ENCODE results near the gene ZSWIM3. TPM values are rescaled to one million over a fixed set of nuclear protein-coding genes. Genes with fewer than 3 reads are reported as not detected.

Gene ZSWIM3
- total and polyA plus RNA-seq, 4 experiments from 2014 or later, result 0.77 to 7.1 (median 4.6) TPM

GRCh38 chr20:45848969-45849582 is 8.3 kb upstream of the ZSWIM3 start:
- DNase-seq, result no peak
- peaks cover 2 to 22% (median 6%) of the 10 kb centered on the region in 4 donors for H3K4me1 Mint-ChIP-seq
- H3K27me3 ChIP-seq (ENCODE audit: insufficient read depth, low read length), result no peaks in the 10 kb centered on the region
- H3K4me1 ChIP-seq (ENCODE audit: insufficient read depth, low read length), result no peaks in the 10 kb centered on the region
- CTCF ChIA-PET (ENCODE audit: partially characterized antibody), result interaction anchor here (0.6 kb wide), 1 partner anchor 112 kb away, joined by 3 read pairs; no protein-coding TSS in a partner anchor
- H3K36me3 ChIP-seq (ENCODE audit: insufficient read depth, low read length), result peaks cover 48% of the 10 kb centered on the region
- H3K9me3 Mint-ChIP-seq, result no peaks in the 10 kb centered on the region
- intact Hi-C loops (cut with micrococcal nuclease), result no loop called here
- H3K27ac Mint-ChIP-seq, result peak overlapping the region in 2 of 7 donors; percentile 6 to 12
- H3K4me3 Mint-ChIP-seq, result no peak overlapping the region
- no peak overlapping the region for H3K4me3 ChIP-seq (ENCODE audit: low read length in 2 of 2)
- no peak overlapping the region for H3K27ac ChIP-seq (ENCODE audit: low read depth, low read length)
- H3K9me3 ChIP-seq (ENCODE audit: control insufficient read depth in 1 of 2, low read length in 2 of 2), result no peaks in the 10 kb centered on the region
- POLR2A ChIA-PET (ENCODE audit: partially characterized antibody), result interaction anchor here (1.3 kb wide), 1 partner anchor 32 kb away, joined by 6 read pairs; the partner anchor contains the start of gene ZSWIM1
- H3K27me3 Mint-ChIP-seq, result no peaks in the 10 kb centered on the region
- H3K36me3 Mint-ChIP-seq, result peaks cover 42 to 56% of the 10 kb centered on the region in 2 donors

- Histone ChIP-seq H3K4me1 (ENCODE audit: insufficient read depth, low read length) (peaks cover 11% of the 10 kb centered on the region), H3K27me3 (ENCODE audit: insufficient read depth, low read length) (no peaks in the 10 kb centered on the region), H3K4me3 (ENCODE audit: low read length in 2 of 2) (no peak overlapping the region), H3K36me3 (ENCODE audit: insufficient read depth, low read length) (peaks cover 47% of the 10 kb centered on the region), H3K27ac (ENCODE audit: low read depth, low read length) (no peak overlapping the region), H3K9me3 (ENCODE audit: control insufficient read depth in 1 of 2, low read length in 2 of 2) (no peaks in the 10 kb centered on the region)
- peaks cover 7 to 33% (median 9%) of the 10 kb centered on the region in 4 donors for H3K4me1 Mint-ChIP-seq
- H3K4me3 Mint-ChIP-seq, result peak overlapping the region in 1 of 8 donors; percentile 6
- H3K27ac Mint-ChIP-seq, result peak overlapping the region in 2 of 7 donors; percentile 18 to 66
- ChIA-PET CTCF (ENCODE audit: partially characterized antibody) (no interaction called here), POLR2A (ENCODE audit: partially characterized antibody) (interaction anchor here (1.3 kb wide), 1 partner anchor 31 kb away, joined by 6 read pairs; the partner anchor contains the start of gene ZSWIM1)
- intact Hi-C loops (cut with micrococcal nuclease), result loop anchor here (10.0 kb wide), 1 partner anchor 55 kb away; the partner anchor contains the start of genes DNTTIP1 and WFDC3
- peaks cover 36 to 52% of the 10 kb centered on the region in 2 donors for H3K36me3 Mint-ChIP-seq
- H3K27me3 Mint-ChIP-seq, result no peaks in the 10 kb centered on the region
- DNase-seq, result no peak
- H3K9me3 Mint-ChIP-seq, result no peaks in the 10 kb centered on the region
These were observed 7.2 kb upstream of the ZSWIM3 start for GRCh38 chr20:45850238-45850637.

GRCh38 chr20:45850926-45851325 is 6.5 kb upstream of the ZSWIM3 start:
- Mint-ChIP-seq H3K27me3 (no peaks in the 10 kb centered on the region), H3K4me3 (no peak overlapping the region), H3K27ac (no peak overlapping the region), H3K36me3 (peaks cover 36 to 47% of the 10 kb centered on the region in 2 donors), H3K4me1 (peaks cover 8 to 38% (median 13%) of the 10 kb centered on the region in 4 donors), H3K9me3 (no peaks in the 10 kb centered on the region)
- Histone ChIP-seq H3K4me1 (ENCODE audit: insufficient read depth, low read length) (peaks cover 16% of the 10 kb centered on the region), H3K27me3 (ENCODE audit: insufficient read depth, low read length) (no peaks in the 10 kb centered on the region), H3K36me3 (ENCODE audit: insufficient read depth, low read length) (peaks cover 42% of the 10 kb centered on the region), H3K27ac (ENCODE audit: low read depth, low read length) (no peak overlapping the region), H3K9me3 (ENCODE audit: control insufficient read depth in 1 of 2, low read length in 2 of 2) (no peaks in the 10 kb centered on the region), H3K4me3 (ENCODE audit: low read length in 2 of 2) (no peak overlapping the region)
- DNase-seq, result no peak
- ChIA-PET CTCF (ENCODE audit: partially characterized antibody) (no interaction called here), POLR2A (ENCODE audit: partially characterized antibody) (interaction anchor here (0.8 to 1.4 kb wide), 2 partner anchors 17 to 84 kb away, joined by 4 to 5 read pairs; partner anchors contain the start of gene PCIF1)
- intact Hi-C loops (cut with micrococcal nuclease), result loop anchor here (10.0 kb wide), 1 partner anchor 56 kb away; the partner anchor contains the start of genes DNTTIP1 and WFDC3

- Histone ChIP-seq H3K36me3 (ENCODE audit: insufficient read depth, low read length) (peaks cover 39% of the 10 kb centered on the region), H3K4me1 (ENCODE audit: insufficient read depth, low read length) (peaks cover 22% of the 10 kb centered on the region), H3K9me3 (ENCODE audit: control insufficient read depth in 1 of 2, low read length in 2 of 2) (no peaks in the 10 kb centered on the region), H3K4me3 (ENCODE audit: low read length in 2 of 2) (no peak overlapping the region), H3K27me3 (ENCODE audit: insufficient read depth, low read length) (no peaks in the 10 kb centered on the region), H3K27ac (ENCODE audit: low read depth, low read length) (no peak overlapping the region)
- no peak for DNase-seq
- no peaks in the 10 kb centered on the region for H3K27me3 Mint-ChIP-seq
- ChIA-PET POLR2A (ENCODE audit: partially characterized antibody) (interaction anchor here (0.6 to 1.4 kb wide), 3 partner anchors 13 to 83 kb away, joined by 3 to 5 read pairs (median 4); partner anchors contain the start of gene PCIF1), CTCF (ENCODE audit: partially characterized antibody) (no interaction called here)
- intact Hi-C loops (cut with micrococcal nuclease), result loop anchor here (10.0 kb wide), 1 partner anchor 57 kb away; the partner anchor contains the start of genes DNTTIP1 and WFDC3
- H3K4me1 Mint-ChIP-seq, result peaks cover 9 to 44% (median 17%) of the 10 kb centered on the region in 4 donors
- H3K4me3 Mint-ChIP-seq, result no peak overlapping the region
- H3K36me3 Mint-ChIP-seq, result peaks cover 33 to 41% of the 10 kb centered on the region in 2 donors
- H3K27ac Mint-ChIP-seq, result no peak overlapping the region
- H3K9me3 Mint-ChIP-seq, result no peaks in the 10 kb centered on the region
These were observed 5.9 kb upstream of the ZSWIM3 start for GRCh38 chr20:45851501-45851900.

- no peaks in the 10 kb centered on the region for H3K9me3 Mint-ChIP-seq
- no peaks in the 10 kb centered on the region for H3K27me3 ChIP-seq (ENCODE audit: insufficient read depth, low read length)
- H3K36me3 ChIP-seq (ENCODE audit: insufficient read depth, low read length), result peaks cover 35% of the 10 kb centered on the region
- no peak for DNase-seq
- no peaks in the 10 kb centered on the region for H3K27me3 Mint-ChIP-seq
- no peak overlapping the region for H3K27ac Mint-ChIP-seq
- peaks cover 33 to 37% of the 10 kb centered on the region in 2 donors for H3K36me3 Mint-ChIP-seq
- H3K4me3 Mint-ChIP-seq, result no peak overlapping the region
- H3K4me3 ChIP-seq (ENCODE audit: low read length in 2 of 2), result no peak overlapping the region
- H3K9me3 ChIP-seq (ENCODE audit: control insufficient read depth in 1 of 2, low read length in 2 of 2), result no peaks in the 10 kb centered on the region
- ChIA-PET POLR2A (ENCODE audit: partially characterized antibody) (interaction anchor here (0.6 kb wide), 1 partner anchor 14 kb away, joined by 3 read pairs; no protein-coding TSS in a partner anchor), CTCF (ENCODE audit: partially characterized antibody) (interaction anchor here (0.9 to 1.0 kb wide), 2 partner anchors 28 to 39 kb away, joined by 3 read pairs; no protein-coding TSS in a partner anchor)
- peaks cover 24% of the 10 kb centered on the region for H3K4me1 ChIP-seq (ENCODE audit: insufficient read depth, low read length)
- no peak overlapping the region for H3K27ac ChIP-seq (ENCODE audit: low read depth, low read length)
- intact Hi-C loops (cut with micrococcal nuclease), result loop anchor here (10.0 kb wide), 1 partner anchor 58 kb away; the partner anchor contains the start of genes DNTTIP1 and WFDC3
- peaks cover 10 to 52% (median 23%) of the 10 kb centered on the region in 4 donors for H3K4me1 Mint-ChIP-seq
These were observed 5.1 kb upstream of the ZSWIM3 start for GRCh38 chr20:45852326-45852725.

- no peaks in the 10 kb centered on the region for H3K9me3 Mint-ChIP-seq
- no peak overlapping the region for H3K4me3 Mint-ChIP-seq
- CTCF ChIA-PET (ENCODE audit: partially characterized antibody), result no interaction called here
- Histone ChIP-seq H3K4me3 (ENCODE audit: low read length in 2 of 2) (no peak overlapping the region), H3K9me3 (ENCODE audit: control insufficient read depth in 1 of 2, low read length in 2 of 2) (no peaks in the 10 kb centered on the region), H3K27ac (ENCODE audit: low read depth, low read length) (no peak overlapping the region), H3K27me3 (ENCODE audit: insufficient read depth, low read length) (no peaks in the 10 kb centered on the region), H3K36me3 (ENCODE audit: insufficient read depth, low read length) (peaks cover 30% of the 10 kb centered on the region), H3K4me1 (ENCODE audit: insufficient read depth, low read length) (peaks cover 30% of the 10 kb centered on the region)
- H3K27me3 Mint-ChIP-seq, result no peaks in the 10 kb centered on the region
- H3K4me1 Mint-ChIP-seq, result peaks cover 19 to 62% (median 31%) of the 10 kb centered on the region in 4 donors
- intact Hi-C loops (cut with micrococcal nuclease), result loop anchor here (10.0 kb wide), 1 partner anchor 59 kb away; the partner anchor contains the start of genes DNTTIP1 and WFDC3
- no peak for DNase-seq
- H3K36me3 Mint-ChIP-seq, result peaks cover 28 to 33% of the 10 kb centered on the region in 2 donors
- no peak overlapping the region for H3K27ac Mint-ChIP-seq
- POLR2A ChIA-PET (ENCODE audit: partially characterized antibody), result no interaction called here
These were observed 3.9 kb upstream of the ZSWIM3 start for GRCh38 chr20:45853484-45853883.

- peaks cover 19% of the 10 kb centered on the region for H3K36me3 ChIP-seq (ENCODE audit: insufficient read depth, low read length)
- peaks cover 35% of the 10 kb centered on the region for H3K4me1 ChIP-seq (ENCODE audit: insufficient read depth, low read length)
- H3K4me3 ChIP-seq (ENCODE audit: low read length in 2 of 2), result peak overlapping the region; percentile 71 to 78
- intact Hi-C loops (cut with micrococcal nuclease), result loop anchor here (1.0 to 10.0 kb wide), 7 partner anchors 23 to 114 kb away; partner anchors contain the start of genes CTSA, DNTTIP1, NEURL2 and UBE2C
- H3K9me3 Mint-ChIP-seq, result no peaks in the 10 kb centered on the region
- H3K27ac Mint-ChIP-seq, result peak overlapping the region; percentile 84 to 99 (median 98)
- peaks cover 9 to 13% of the 10 kb centered on the region in 2 donors for H3K36me3 Mint-ChIP-seq
- DNase-seq, result no peak
- no peaks in the 10 kb centered on the region for H3K27me3 Mint-ChIP-seq
- peak overlapping the region; percentile 76 for H3K27ac ChIP-seq (ENCODE audit: low read depth, low read length)
- no peaks in the 10 kb centered on the region for H3K27me3 ChIP-seq (ENCODE audit: insufficient read depth, low read length)
- peaks cover 25 to 63% (median 38%) of the 10 kb centered on the region in 4 donors for H3K4me1 Mint-ChIP-seq
- peak overlapping the region; percentile 86 to 98 (median 95) for H3K4me3 Mint-ChIP-seq
- no peaks in the 10 kb centered on the region for H3K9me3 ChIP-seq (ENCODE audit: control insufficient read depth in 1 of 2, low read length in 2 of 2)
- ChIA-PET CTCF (ENCODE audit: partially characterized antibody) (interaction anchor here (1.3 to 1.6 kb wide), 3 partner anchors 23 to 112 kb away, joined by 3 to 6 read pairs (median 4); partner anchors contain the start of gene ZSWIM1), POLR2A (ENCODE audit: partially characterized antibody) (interaction anchor here (0.6 to 4.8 kb wide), 14 partner anchors 17 to 838 kb away, joined by 3 to 68 read pairs (median 4); partner anchors contain the start of genes CTSA, NEURL2, PCIF1 and UBE2C)
These were observed 435 bp downstream of the ZSWIM3 start for GRCh38 chr20:45857882-45858216.

Data from CD4-positive, alpha-beta memory T cell (primary cell).